GM10248 (cell line): ENCODE results near the gene GMCL2.
A peak's percentile ranks its signal among the peaks of the same experiment; 100 is the strongest.

Experiments
- CTCF ChIA-PET: fragments of 300-600 bp; sonication (Branson Sonifier 250); formaldehyde crosslinking; extraction: SDS; loops from one replicate; lab custom pipeline; 2021; ENCODE audit warnings: antibody characterized with exemption; lab: Yijun Ruan, JAX
- POLR2A ChIA-PET: fragments of 350-650 bp; sonication (Branson Sonifier 250); formaldehyde crosslinking; extraction: SDS; loops from one replicate; lab custom pipeline; 2020; ENCODE audit warnings: antibody characterized with exemption; lab: Yijun Ruan, JAX
- DNase-seq: peaks from one replicate; pipeline ENCODE4 v3.0.0; 2012; ENCODE audit errors: extremely low spot score
- CTCF ChIP-seq: IDR thresholded peaks from 2 replicates; pipeline ENCODE4 v1.5.1; 2012; ENCODE audit warnings: mild to moderate bottlenecking, low read depth; ENCODE audit errors: extremely low read depth, missing control alignments, control extremely low read depth

Gene GMCL2

GRCh38 chr5:178160176-178160575 lies 27.0 kb downstream of the GMCL2 start:
- ChIA-PET POLR2A (no interaction called here), CTCF (interaction anchor here (9.3 kb wide), 1 partner anchor 84 kb away, joined by 73 read pairs; no protein-coding TSS in a partner anchor)
- DNase-seq, result no peak
- TF ChIP-seq CTCF, result no peak

GRCh38 chr5:178155065-178155464 lies 32.1 kb downstream of the GMCL2 start:
- CTCF ChIA-PET, result interaction anchor here (0.7 to 9.3 kb wide), 3 partner anchors 9 to 79 kb away, joined by 4 to 73 read pairs (median 5); no protein-coding TSS in a partner anchor
- no peak for TF ChIP-seq CTCF
- DNase-seq, result no peak
- POLR2A ChIA-PET, result no interaction called here

- no peak for TF ChIP-seq CTCF
- ChIA-PET CTCF (interaction anchor here (0.9 to 9.3 kb wide), 10 partner anchors 8 to 77 kb away, joined by 3 to 73 read pairs (median 3); no protein-coding TSS in a partner anchor), POLR2A (interaction anchor here (0.5 to 0.9 kb wide), 5 partner anchors 16 to 1645 kb away, joined by 3 to 8 read pairs (median 4); partner anchors contain the start of gene HNRNPAB)
- DNase-seq, result peak; percentile 98
These were observed 33.4 kb downstream of the GMCL2 start, which contains the start of gene NHP2 for GRCh38 chr5:178153530-178154340. Gene NHP2 (minus strand): TSS chr5:178153885. CDS start chr5:178153817, 68 bp downstream.

GRCh38 chr5:178152491-178153444 lies 34.4 kb downstream of the GMCL2 start:
- DNase-seq, result no peak
- ChIA-PET CTCF (interaction anchor here (0.9 to 9.3 kb wide), 11 partner anchors 8 to 76 kb away, joined by 3 to 73 read pairs (median 3); no protein-coding TSS in a partner anchor), POLR2A (interaction anchor here (0.8 to 0.9 kb wide), 2 partner anchors 15 to 52 kb away, joined by 4 to 8 read pairs; partner anchors contain the start of gene HNRNPAB)
- no peak for TF ChIP-seq CTCF

GRCh38 chr5:178150977-178151734 lies 36.0 kb downstream of the GMCL2 start:
- DNase-seq, result no peak
- ChIA-PET CTCF (interaction anchor here (2.4 to 10.0 kb wide), 3 partner anchors 12 to 77 kb away, joined by 9 to 155 read pairs (median 17); no protein-coding TSS in a partner anchor), POLR2A (interaction anchor here (1.0 kb wide), 1 partner anchor 31 kb away, joined by 3 read pairs; no protein-coding TSS in a partner anchor)
- TF ChIP-seq CTCF, result no peak
